H1 (cell line): ENCODE measurements around the gene SLC7A7. TPM values are rescaled to one million over a fixed set of nuclear protein-coding genes. Genes with fewer than 3 reads are reported as not detected.

Source experiments
- CTCF ChIA-PET: fragments of 300-600 bp; sonication (Branson Sonifier 250); formaldehyde crosslinking; loops from one replicate; lab custom pipeline; 2021; ENCODE audit not compliant: partially characterized antibody; lab: Charles Lee
- POLR2A ChIA-PET: fragments of 300-600 bp; sonication (Branson Sonifier 250); formaldehyde crosslinking; loops from one replicate; lab custom pipeline; 2021; ENCODE audit warnings: inconsistent platforms; ENCODE audit not compliant: partially characterized antibody; lab: Charles Lee
- DNase-seq, 2 experiments: peaks; one replicate each; pipeline versions ENCODE4 v3.0.0 to v3.0.0-alpha.2; 2010 to 2022; ENCODE audit warnings: low spot score in 2 of 2, low read depth in 1 of 2, mixed read lengths in 1 of 2
- FAIRE-seq: peaks from 2 replicates; lab custom pipeline; 2011; peaks lifted over from hg19 to GRCh38; lab: Jason Lieb, UNC
- H2AFZ ChIP-seq: 2 replicates; pipeline ENCODE4 v1.8.1; 2012; ENCODE audit warnings: low read length, inconsistent platforms
- H2AK5ac ChIP-seq: 2 replicates; pipeline ENCODE4 v1.6.1; 2013; ENCODE audit warnings: low read depth, low read length
- H2BK120ac ChIP-seq: replicated peaks from 2 replicates; pipeline ENCODE3; 2013; ENCODE audit warnings: low read depth, low read length, inconsistent platforms
- H2BK12ac ChIP-seq: 2 replicates; pipeline ENCODE4 v1.6.1; 2013; ENCODE audit warnings: low read depth, low read length
- H2BK15ac ChIP-seq: 2 replicates; pipeline ENCODE4 v1.6.1; 2013; ENCODE audit warnings: low read length
- H2BK20ac ChIP-seq: 2 replicates; pipeline ENCODE4 v1.6.1; 2013; ENCODE audit warnings: low read length
- H2BK5ac ChIP-seq: 2 replicates; pipeline ENCODE4 v1.6.1; 2013; ENCODE audit warnings: low read depth, low read length
- H3K14ac ChIP-seq: 2 replicates; pipeline ENCODE4 v1.6.1; 2013; ENCODE audit warnings: inconsistent platforms; ENCODE audit not compliant: insufficient read length
- H3K18ac ChIP-seq: 2 replicates; pipeline ENCODE4 v1.6.1; 2013; ENCODE audit warnings: low read length; ENCODE audit errors: extremely low read depth
- H3K23ac ChIP-seq: 2 replicates; pipeline ENCODE4 v1.6.1; 2013; ENCODE audit warnings: inconsistent platforms; ENCODE audit not compliant: insufficient read length
- H3K23me2 ChIP-seq: 2 replicates; pipeline ENCODE4 v1.6.1; 2013; ENCODE audit warnings: low read depth, low read length
- H3K27ac ChIP-seq: 2 replicates; pipeline ENCODE4 v1.6.1; 2011; ENCODE audit warnings: low read depth, low read length, inconsistent platforms
- H3K27me3 ChIP-seq, 4 experiments: replicated peaks in 1 of 4; 1 replicate in 1 of 4; 2 replicates in 3 of 4; pipeline versions ENCODE4 v1.6.1 to v1.8.1; 2011 to 2013; ENCODE audit warnings: low read length in 3 of 4, mild to moderate bottlenecking in 3 of 4, inconsistent platforms in 2 of 4, mixed read lengths in 2 of 4, moderate library complexity in 1 of 4; ENCODE audit not compliant: control insufficient read depth in 3 of 4, insufficient read depth in 3 of 4; ENCODE audit errors: extremely low read depth in 1 of 4
- H3K36me3 ChIP-seq, 4 experiments: 2 replicates each; pipeline versions ENCODE4 v1.6.1 to v1.8.1; 2011 to 2013; ENCODE audit warnings: mild to moderate bottlenecking in 4 of 4, low read length in 3 of 4, moderate library complexity in 2 of 4, control low read depth in 1 of 4, inconsistent platforms in 1 of 4; ENCODE audit not compliant: insufficient read depth in 4 of 4, control insufficient read depth in 2 of 4
- H3K4ac ChIP-seq: replicated peaks from 2 replicates; pipeline ENCODE3; 2013; ENCODE audit warnings: low read length, low read depth, mixed read lengths, inconsistent platforms; ENCODE audit not compliant: insufficient read length
- H3K4me1 ChIP-seq, 4 experiments: replicated peaks in 1 of 4; 1 replicate in 1 of 4; 2 replicates in 3 of 4; pipeline versions ENCODE4 v1.6.1 to v1.8.1; 2011 to 2013; ENCODE audit warnings: low read length in 3 of 4, inconsistent platforms in 2 of 4, mixed read lengths in 1 of 4; ENCODE audit not compliant: insufficient read depth in 4 of 4, control insufficient read depth in 3 of 4
- H3K4me2 ChIP-seq, 2 experiments: 2 replicates each; pipeline versions ENCODE4 v1.6.1 to v1.8.1; 2011 to 2013; ENCODE audit warnings: low read depth in 2 of 2, low read length in 2 of 2, control low read depth in 1 of 2, inconsistent platforms in 1 of 2, mild to moderate bottlenecking in 1 of 2; ENCODE audit not compliant: insufficient read depth in 1 of 2
- H3K4me3 ChIP-seq, 4 experiments: fragments of 200-600, 300-600 bp in 1 of 4; sonication (generic), shearing (Covaris generic), sonication (Bioruptor Twin) in 1 of 4; 2 replicates each; pipeline versions ENCODE4 v1.5.1 to v1.8.1; 2011 to 2016; ENCODE audit warnings: low read length in 4 of 4, low read depth in 3 of 4, control low read depth in 2 of 4, inconsistent platforms in 2 of 4, mild to moderate bottlenecking in 2 of 4, mixed read lengths in 1 of 4, moderate library complexity in 1 of 4; ENCODE audit not compliant: insufficient read depth in 2 of 4; ENCODE audit errors: extremely low read depth in 1 of 4
- H3K56ac ChIP-seq: replicated peaks from 2 replicates; pipeline ENCODE3; 2013; ENCODE audit warnings: low read depth, mild to moderate bottlenecking, mixed read lengths, low read length, inconsistent platforms; ENCODE audit not compliant: insufficient read length
- H3K79me1 ChIP-seq: 2 replicates; pipeline ENCODE4 v1.6.1; 2013; ENCODE audit warnings: low read depth, low read length, control low read depth
- H3K79me2 ChIP-seq, 2 experiments: 2 replicates each; pipeline versions ENCODE4 v1.6.1 to v1.8.1; 2012 to 2013; ENCODE audit warnings: low read length in 2 of 2, mild to moderate bottlenecking in 2 of 2, inconsistent platforms in 1 of 2; ENCODE audit not compliant: insufficient read depth in 2 of 2, control insufficient read depth in 1 of 2
- H3K9ac ChIP-seq, 4 experiments: replicated peaks in 1 of 4; 1 replicate in 1 of 4; 2 replicates in 3 of 4; pipeline versions ENCODE4 v1.6.1 to v1.8.1; 2011 to 2013; ENCODE audit warnings: low read depth in 3 of 4, low read length in 3 of 4, control low read depth in 2 of 4, mild to moderate bottlenecking in 2 of 4, moderate library complexity in 2 of 4, inconsistent platforms in 1 of 4; ENCODE audit errors: extremely low read depth in 1 of 4
- H3K9me3 ChIP-seq, 2 experiments: 2 replicates each; pipeline versions ENCODE4 v1.6.1 to v1.8.1; 2012 to 2013; ENCODE audit warnings: mild to moderate bottlenecking in 2 of 2, moderate library complexity in 2 of 2, control low read depth in 1 of 2, inconsistent platforms in 1 of 2, low read depth in 1 of 2, low read length in 1 of 2, mixed read lengths in 1 of 2; ENCODE audit not compliant: insufficient read depth in 2 of 2
- H4K20me1 ChIP-seq, 2 experiments: replicated peaks in 1 of 2; 2 replicates each; pipeline versions ENCODE3 to v1.8.1; 2011 to 2013; ENCODE audit warnings: inconsistent platforms in 2 of 2, low read length in 2 of 2, mild to moderate bottlenecking in 1 of 2; ENCODE audit not compliant: insufficient read depth in 2 of 2, control insufficient read depth in 1 of 2
- H4K5ac ChIP-seq: 2 replicates; pipeline ENCODE4 v1.6.1; 2013; ENCODE audit warnings: low read length, low read depth, mixed read lengths, inconsistent platforms; ENCODE audit not compliant: insufficient read length
- H4K8ac ChIP-seq: 2 replicates; pipeline ENCODE4 v1.8.0; 2013; ENCODE audit warnings: mild to moderate bottlenecking, moderate library complexity, low read length, inconsistent platforms; ENCODE audit not compliant: insufficient read depth; ENCODE audit errors: extremely low read depth
- H4K91ac ChIP-seq: replicated peaks from 2 replicates; pipeline ENCODE3; 2013; ENCODE audit warnings: low read length, mixed read lengths, inconsistent platforms; ENCODE audit not compliant: insufficient read length
- BACH1 ChIP-seq: IDR thresholded peaks from 2 replicates; pipeline ENCODE4 v1.6.1; 2012; ENCODE audit warnings: low read length, improper control_type of control experiment
- EGR1 ChIP-seq: IDR thresholded peaks from 2 replicates; pipeline ENCODE4 v1.6.1; 2011; ENCODE audit warnings: low read depth, low read length, borderline replicate concordance
- FOSL1 ChIP-seq: IDR thresholded peaks from 2 replicates; pipeline ENCODE4 v1.6.1; 2011; ENCODE audit warnings: mild to moderate bottlenecking, low read depth, low read length, moderate library complexity; ENCODE audit not compliant: insufficient read depth
- JUN ChIP-seq: IDR thresholded peaks from 2 replicates; pipeline ENCODE4 v1.6.1; 2011; ENCODE audit warnings: low read depth, mild to moderate bottlenecking, improper control_type of control experiment, low read length
- MAFK ChIP-seq: IDR thresholded peaks from 2 replicates; pipeline ENCODE4 v1.6.1; 2012; ENCODE audit warnings: low read depth, mild to moderate bottlenecking, improper control_type of control experiment, low read length
- NANOG ChIP-seq: IDR thresholded peaks from 2 replicates; pipeline ENCODE4 v1.6.1; 2011; ENCODE audit warnings: low read length, low read depth, mild to moderate bottlenecking, inconsistent platforms; ENCODE audit not compliant: insufficient read depth, poor library complexity, severe bottlenecking
- POLR2AphosphoS5 ChIP-seq: IDR thresholded peaks from 2 replicates; pipeline ENCODE4 v1.6.1; 2011; ENCODE audit warnings: low read depth, low read length
- POU5F1 ChIP-seq: IDR thresholded peaks from 2 replicates; pipeline ENCODE4 v1.6.1; 2011; ENCODE audit warnings: low read depth, mild to moderate bottlenecking, low read length, moderate library complexity
- SP2 ChIP-seq: IDR thresholded peaks from 2 replicates; pipeline ENCODE4 v1.6.1; 2012; ENCODE audit warnings: mild to moderate bottlenecking, low read length, inconsistent platforms
- ZNF274 ChIP-seq: IDR thresholded peaks from 2 replicates; pipeline ENCODE4 v1.7.0; 2012; ENCODE audit warnings: low read length, borderline replicate concordance; ENCODE audit errors: extremely low read depth
- WGBS, 2 experiments: shearing (Covaris generic) in 1 of 2; methylation state at CpG; one replicate each; pipeline versions ENCODE4 v1.1.6 to v1.1.7; 2013 to 2015; ENCODE audit warnings: low lambda C conversion rate in 2 of 2, mixed read lengths in 2 of 2, inconsistent platforms in 1 of 2, low coverage in 1 of 2, missing lambda C conversion rate in 1 of 2; ENCODE audit not compliant: insufficient replicate concordance in 2 of 2, insufficient coverage in 1 of 2, insufficient read length in 1 of 2; ENCODE audit errors: extremely low coverage in 1 of 2, missing lambda C conversion rate in 1 of 2; 5-methylcytosine and 5-hydroxymethylcytosine counted together
- polyA plus RNA-seq, 7 experiments: library from polyadenylated mRNA; depleted of rRNA in 3 of 7; stranded (reverse) in 5 of 7; unstranded in 2 of 7; fragments of >200 nt in 5 of 7; fragments of 200-250 nt in 2 of 7; gene quantifications; 1 replicate in 5 of 7; 2 replicates in 1 of 7; 4 replicates in 1 of 7; pipeline versions ENCODE4 v1.2.1 to v1.2.3, GENCODE V29; 2011 to 2013; ENCODE audit warnings: missing spikeins in 2 of 7, mixed read lengths in 2 of 7
- total RNA-seq: library from RNA; stranded (reverse); fragmentation: NEBNext Ultra II Directional; extraction: Animal tissue kit (Norgen Biotek cat#: 25700); gene quantifications from 2 replicates; pipeline ENCODE4 v1.2.1, GENCODE V29; 2021
- TF ChIP-seq, protein P1 (sequence below): IDR thresholded peaks from 2 replicates; pipeline ENCODE4 v1.6.1; 2012; ENCODE audit warnings: low read length, inconsistent platforms

The SLC7A7 gene
- total and polyA plus RNA-seq, 2 of the 8 experiments (the other 6 are each of a cell fraction or from before 2014, with no cell fraction given) = 5.8 to 14.9 TPM

DNA sequence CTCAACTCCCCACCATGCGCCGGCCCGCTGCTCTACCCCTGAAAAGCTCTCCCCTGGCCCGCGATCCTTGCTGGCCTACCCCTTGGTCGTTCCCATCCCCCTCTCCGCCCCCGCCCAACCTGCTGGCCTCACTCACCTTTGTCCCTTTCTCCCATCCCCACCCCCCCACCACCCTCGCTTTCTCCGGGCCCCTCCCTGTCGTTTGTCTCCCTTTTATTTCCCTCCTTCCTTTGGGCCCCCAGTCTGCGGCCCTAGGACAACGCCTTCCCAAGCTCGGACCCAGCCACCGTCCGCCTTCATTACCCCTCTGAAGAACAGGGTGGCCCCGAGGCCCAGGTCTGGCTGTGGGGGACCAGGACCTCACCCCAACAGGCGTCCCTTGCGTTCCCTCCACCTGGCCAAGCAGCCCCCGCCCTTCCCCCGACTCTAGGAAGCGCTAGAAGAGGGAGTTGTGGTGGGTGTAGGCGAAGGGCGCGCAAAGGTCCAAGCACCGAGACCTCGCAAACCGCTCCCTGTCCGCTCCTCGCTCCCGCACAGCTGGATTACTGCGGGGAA, 6.9 kb upstream of the SLC7A7 start:
- peak overlapping the region; percentile 95 for H3K27ac ChIP-seq
- peaks cover 16 to 26% (median 20%) of the 10 kb centered on the region in 4 experiments for H3K4me1 ChIP-seq
- WGBS, 2 experiments = 9% methylated on average over 20 of the region's 32 CpGs; no CpG with 5 or more reads in 1 of the 2 experiments
- DNase-seq (peak in 1 of 2 experiments; percentile 79), FAIRE-seq (no peak)
- POLR2A ChIA-PET = interaction anchor here (0.7 to 7.1 kb wide), 37 partner anchors 8 to 273 kb away, joined by 3 to 136 read pairs (median 5); partner anchors contain the start of genes AJUBA, LRP10, MMP14 and MRPL52
- H2BK120ac ChIP-seq = peak overlapping the region; percentile 68
- peak overlapping the region; percentile 86; the same call in 1 of the 2 replicates for H2BK20ac ChIP-seq
- H4K91ac ChIP-seq = peak overlapping the region; percentile 99
- H2BK15ac ChIP-seq = 0 out of 2 replicates have a peak overlapping the region, but pooled peaks have one; percentile 95
- H3K56ac ChIP-seq = peak overlapping the region; percentile 89
- CTCF ChIA-PET = interaction anchor here (0.6 to 53.1 kb wide), 23 partner anchors 9 to 709 kb away, joined by 3 to 1562 read pairs (median 3); partner anchors contain the start of genes HAUS4, LRP10, MMP14 and REM2
- H2BK12ac ChIP-seq = peak overlapping the region; percentile 98
- H3K23me2 ChIP-seq = peaks cover 12% of the 10 kb centered on the region
- no peaks in the 10 kb centered on the region for H3K36me3 ChIP-seq
- peak overlapping the region; percentile 63 to 93 (median 88) for H3K9ac ChIP-seq
- H2AK5ac ChIP-seq = 0 out of 2 replicates have a peak overlapping the region, but pooled peaks have one; percentile 71
- no peaks in the 10 kb centered on the region for H3K79me2 ChIP-seq
- peak overlapping the region; percentile 57 to 94 (median 76) for H3K4me3 ChIP-seq
- no peaks in the 10 kb centered on the region for H4K20me1 ChIP-seq
- no peaks in the 10 kb centered on the region for H3K9me3 ChIP-seq
- no peak overlapping the region for H3K23ac ChIP-seq
- no peaks in the 10 kb centered on the region for H3K27me3 ChIP-seq
- H4K8ac ChIP-seq = peak overlapping the region; percentile 99
- H3K4me2 ChIP-seq = peak overlapping the region; percentile 89 to 90
- peak overlapping the region; percentile 57 for H3K14ac ChIP-seq
- H3K18ac ChIP-seq = peak overlapping the region; percentile 98
- peak overlapping the region; percentile 72 for H4K5ac ChIP-seq
- H2BK5ac ChIP-seq = peak overlapping the region; percentile 96
- H3K79me1 ChIP-seq = no peaks in the 10 kb centered on the region
- peak overlapping the region; percentile 96 for H3K4ac ChIP-seq
- peak overlapping the region; percentile 29; the same call in 1 of the 2 replicates for H2AFZ ChIP-seq
- no peak for TF ChIP-seq NANOG
- TF ChIP-seq EGR1 = peak; percentile 89
- no peak for TF ChIP-seq POU5F1
- TF ChIP-seq FOSL1 = no peak
- TF ChIP-seq ZNF274 = no peak
- peak; percentile 75 for TF ChIP-seq POLR2AphosphoS5
- no peak for TF ChIP-seq BACH1
- no peak for TF ChIP-seq MAFK
- TF ChIP-seq SP2 = no peak
- no peak for TF ChIP-seq JUN
- TF ChIP-seq, protein P1, sequence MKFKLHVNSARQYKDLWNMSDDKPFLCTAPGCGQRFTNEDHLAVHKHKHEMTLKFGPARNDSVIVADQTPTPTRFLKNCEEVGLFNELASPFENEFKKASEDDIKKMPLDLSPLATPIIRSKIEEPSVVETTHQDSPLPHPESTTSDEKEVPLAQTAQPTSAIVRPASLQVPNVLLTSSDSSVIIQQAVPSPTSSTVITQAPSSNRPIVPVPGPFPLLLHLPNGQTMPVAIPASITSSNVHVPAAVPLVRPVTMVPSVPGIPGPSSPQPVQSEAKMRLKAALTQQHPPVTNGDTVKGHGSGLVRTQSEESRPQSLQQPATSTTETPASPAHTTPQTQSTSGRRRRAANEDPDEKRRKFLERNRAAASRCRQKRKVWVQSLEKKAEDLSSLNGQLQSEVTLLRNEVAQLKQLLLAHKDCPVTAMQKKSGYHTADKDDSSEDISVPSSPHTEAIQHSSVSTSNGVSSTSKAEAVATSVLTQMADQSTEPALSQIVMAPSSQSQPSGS = no peak
